IPS-20b (cell line): ENCODE results near the gene NTMT1.
"Not testable (repeated sequence)": the region's sequence is repeated elsewhere in the genome, so short reads cannot be mapped to it uniquely, and the experiment has no call there.

Experiments used
- H3K27ac ChIP-seq: one replicate; pipeline ENCODE4 v1.5.1; 2013; ENCODE audit warnings: low read length
- H3K27me3 ChIP-seq: 2 replicates; pipeline ENCODE4 v1.6.1; 2013; ENCODE audit warnings: mild to moderate bottlenecking, low read length, inconsistent platforms; ENCODE audit not compliant: insufficient read depth
- H3K36me3 ChIP-seq: 2 replicates; pipeline ENCODE4 v1.6.1; 2013; ENCODE audit warnings: low read depth, mild to moderate bottlenecking, inconsistent platforms, low read length, moderate library complexity; ENCODE audit not compliant: insufficient read depth
- H3K4me1 ChIP-seq: 2 replicates; pipeline ENCODE4 v1.6.1; 2013; ENCODE audit warnings: mild to moderate bottlenecking, control low read depth, inconsistent platforms, low read length, moderate library complexity; ENCODE audit not compliant: insufficient read depth
- H3K4me3 ChIP-seq: 2 replicates; pipeline ENCODE4 v1.5.1; 2013; ENCODE audit warnings: mild to moderate bottlenecking, low read length, inconsistent platforms
- H3K9ac ChIP-seq: 2 replicates; pipeline ENCODE4 v1.6.1; 2013; ENCODE audit warnings: low read depth, mild to moderate bottlenecking, inconsistent platforms, low read length, moderate library complexity
- H3K9me3 ChIP-seq: 2 replicates; pipeline ENCODE4 v1.6.1; 2013; ENCODE audit warnings: mild to moderate bottlenecking, low read depth, low read length, inconsistent platforms; ENCODE audit not compliant: insufficient read depth

NTMT1 gene

DNA sequence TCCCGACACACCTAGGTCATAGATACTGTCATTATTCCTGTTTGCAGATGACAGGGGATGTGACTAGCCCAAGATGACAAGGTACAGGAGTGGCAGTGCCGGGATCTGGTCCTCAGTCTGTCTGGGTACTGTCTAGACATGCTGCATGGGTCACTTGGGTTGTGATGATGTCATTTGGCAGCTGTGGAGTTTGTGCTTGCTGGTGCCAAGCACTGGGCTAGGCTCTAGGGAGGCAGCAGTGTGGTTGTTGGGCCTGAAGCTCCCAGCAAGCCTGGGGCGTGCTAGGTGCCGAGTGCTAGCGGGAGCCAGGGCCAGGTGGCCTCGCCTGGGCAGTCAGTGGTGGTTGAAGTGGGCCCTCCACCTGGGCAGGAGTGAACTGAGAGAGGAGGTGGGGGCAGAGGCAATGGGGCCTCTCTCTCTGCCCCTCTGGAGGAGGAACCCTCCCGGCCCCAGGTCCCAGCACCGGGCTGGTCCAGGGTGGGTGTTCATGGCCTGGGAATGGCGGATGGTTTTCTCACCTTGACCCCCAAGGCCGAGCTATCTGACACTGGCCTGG is 24.8 kb downstream of the NTMT1 start:
- no peak overlapping the region for H3K27ac ChIP-seq
- no peaks in the 10 kb centered on the region for H3K27me3 ChIP-seq
- no peaks in the 10 kb centered on the region for H3K36me3 ChIP-seq
- H3K9me3 ChIP-seq = no peaks in the 10 kb centered on the region
- no peak overlapping the region for H3K4me3 ChIP-seq
- H3K4me1 ChIP-seq = no peaks in the 10 kb centered on the region
- no peak overlapping the region; the same call in 1 of the 2 replicates for H3K9ac ChIP-seq

DNA sequence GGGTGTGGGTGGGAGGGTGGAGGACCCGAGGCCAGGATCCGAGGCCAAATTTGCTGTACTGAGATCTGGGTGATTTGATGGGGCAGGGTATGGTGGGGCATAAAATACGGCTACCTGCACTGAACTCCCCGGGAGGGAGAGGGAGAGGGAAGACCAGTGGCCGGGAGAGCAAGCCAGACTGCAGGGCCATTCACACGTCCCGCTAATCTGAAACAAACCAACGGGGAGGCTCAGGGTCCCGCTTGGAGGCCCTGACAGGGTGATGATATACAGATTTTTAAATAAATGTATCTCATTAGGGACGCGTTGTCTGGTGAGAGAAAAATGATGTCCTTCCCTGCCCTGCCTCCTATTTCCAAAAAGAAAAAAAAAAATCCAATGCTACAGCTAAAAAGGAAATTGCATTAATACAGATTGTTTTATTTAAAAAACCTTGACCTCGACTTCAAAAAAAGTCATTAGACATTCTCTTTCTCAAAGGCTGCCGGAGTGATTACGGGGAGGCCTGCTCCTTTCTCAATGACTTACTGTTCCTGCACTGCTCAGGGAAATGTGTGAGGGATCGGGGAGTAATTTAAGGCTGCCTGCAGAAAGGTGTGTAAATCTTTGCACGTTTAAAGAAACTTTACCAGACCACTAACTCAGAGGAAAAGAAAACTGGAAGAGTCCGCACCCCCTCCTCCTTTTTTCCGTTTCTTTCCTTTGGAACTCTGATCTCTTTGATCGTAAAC is 28.0 kb downstream of the NTMT1 start:
- no peak overlapping the region for H3K9ac ChIP-seq
- H3K27ac ChIP-seq = no peak overlapping the region
- H3K36me3 ChIP-seq = no peaks in the 10 kb centered on the region
- no peaks in the 10 kb centered on the region for H3K9me3 ChIP-seq
- H3K4me3 ChIP-seq = no peak overlapping the region
- no peaks in the 10 kb centered on the region for H3K4me1 ChIP-seq
- H3K27me3 ChIP-seq = no peaks in the 10 kb centered on the region

DNA sequence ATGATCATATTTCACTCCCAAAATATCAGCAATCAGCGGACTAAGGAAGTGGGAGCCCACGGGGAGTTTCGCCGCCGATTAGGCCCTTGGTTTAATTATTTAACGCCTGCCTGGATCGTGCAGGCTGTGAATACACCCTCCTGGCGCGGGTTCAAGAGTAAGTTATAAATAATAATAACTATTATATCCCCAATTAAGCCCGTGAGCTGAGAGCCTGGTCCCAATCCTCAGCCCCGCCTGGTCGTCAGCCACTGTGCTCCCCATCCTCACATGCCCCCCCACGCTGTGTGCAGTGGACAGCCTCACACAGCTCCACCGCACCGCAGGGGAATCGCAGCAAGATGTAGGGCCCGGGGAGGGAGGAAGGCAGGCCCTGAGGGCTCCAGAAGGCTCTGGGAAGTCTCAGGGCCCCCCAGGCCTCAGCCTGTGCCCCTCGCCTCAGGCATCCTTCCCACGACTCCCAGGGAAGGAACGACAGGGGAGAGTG is 28.6 kb downstream of the NTMT1 start:
- Histone ChIP-seq H3K9ac (no peak overlapping the region), H3K27me3 (no peaks in the 10 kb centered on the region), H3K27ac (no peak overlapping the region), H3K36me3 (no peaks in the 10 kb centered on the region), H3K4me3 (no peak overlapping the region), H3K9me3 (no peaks in the 10 kb centered on the region), H3K4me1 (no peaks in the 10 kb centered on the region)

DNA sequence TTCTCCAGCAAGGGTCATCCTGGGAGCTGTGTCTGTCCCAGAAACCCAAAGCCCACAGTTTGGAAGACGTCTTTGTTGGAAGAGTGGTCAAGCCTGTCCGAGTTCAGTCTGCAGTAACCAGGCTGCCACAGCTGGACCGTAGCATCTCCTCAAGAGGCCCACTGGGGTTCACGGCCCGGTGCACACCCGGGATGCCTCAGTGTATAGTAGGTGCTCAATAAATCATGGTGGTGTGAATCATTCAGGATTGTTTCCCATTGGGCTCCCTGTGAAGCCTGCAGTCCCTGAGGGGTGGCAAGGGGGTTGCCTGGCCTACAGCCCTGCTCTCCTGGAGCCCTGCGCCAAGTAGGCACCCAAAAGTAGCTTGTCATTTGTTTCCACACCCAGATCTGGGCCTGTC is 29.2 kb downstream of the NTMT1 start:
- H3K9ac ChIP-seq = no peak overlapping the region
- H3K4me1 ChIP-seq = no peaks in the 10 kb centered on the region
- no peaks in the 10 kb centered on the region for H3K27me3 ChIP-seq
- no peak overlapping the region for H3K4me3 ChIP-seq
- no peaks in the 10 kb centered on the region for H3K36me3 ChIP-seq
- H3K9me3 ChIP-seq = no peaks in the 10 kb centered on the region
- no peak overlapping the region for H3K27ac ChIP-seq

DNA sequence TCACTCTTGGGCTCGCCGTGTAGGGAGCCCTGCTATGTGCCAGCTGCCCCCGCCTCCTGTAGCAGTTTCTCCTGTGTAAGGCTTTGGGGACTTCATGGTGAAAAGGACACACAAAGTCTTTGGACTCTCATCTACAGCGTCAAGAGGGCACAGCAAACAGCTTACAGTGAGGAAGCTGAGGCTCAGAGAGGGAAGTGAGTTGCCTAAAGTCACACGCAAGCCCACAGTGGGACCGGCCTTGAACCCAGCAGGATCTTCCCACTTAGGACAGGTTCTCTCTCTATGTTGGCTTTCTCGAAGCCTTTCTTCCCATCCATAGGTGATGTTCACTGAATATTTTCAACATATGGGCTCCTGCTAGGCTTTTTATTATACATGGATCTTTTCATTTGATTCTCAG is 29.7 kb downstream of the NTMT1 start:
- Histone ChIP-seq H3K4me1 (no peaks in the 10 kb centered on the region), H3K4me3 (no peak overlapping the region), H3K9ac (no peak overlapping the region), H3K27me3 (no peaks in the 10 kb centered on the region), H3K9me3 (no peaks in the 10 kb centered on the region), H3K27ac (no peak overlapping the region), H3K36me3 (no peaks in the 10 kb centered on the region)

DNA sequence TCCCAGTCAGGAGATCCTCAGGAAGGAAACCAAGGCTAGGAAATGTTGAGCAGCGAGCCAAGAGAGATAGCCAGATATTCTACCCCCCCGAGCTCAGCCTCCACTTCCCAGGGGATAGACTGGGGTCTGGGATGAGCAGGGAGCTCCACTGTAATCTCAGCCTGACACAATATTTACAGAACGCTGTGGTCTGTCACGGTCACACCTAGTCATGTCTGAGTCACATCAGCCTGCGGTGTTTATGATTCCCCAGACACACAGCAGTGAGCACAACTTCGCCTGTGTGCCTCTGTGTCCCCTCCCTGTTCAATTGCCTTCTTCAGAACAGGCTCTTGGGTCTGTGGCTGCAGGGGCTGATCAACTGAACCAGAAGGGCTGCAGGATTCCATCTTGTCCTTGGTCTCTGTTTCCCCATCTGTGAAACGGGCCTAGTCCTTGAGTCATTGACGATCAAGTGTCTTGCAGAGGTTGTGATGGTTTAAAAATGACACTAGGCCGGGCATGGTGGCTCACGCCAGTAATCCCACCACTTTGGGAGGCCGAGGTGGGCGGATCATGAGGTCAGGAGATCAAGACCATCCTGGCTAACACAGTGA is 30.9 kb downstream of the NTMT1 start:
- Histone ChIP-seq H3K27me3 (no peaks in the 10 kb centered on the region), H3K36me3 (no peaks in the 10 kb centered on the region), H3K4me3 (no peak overlapping the region), H3K9me3 (no peaks in the 10 kb centered on the region), H3K27ac (no peak overlapping the region), H3K9ac (no peak overlapping the region), H3K4me1 (no peaks in the 10 kb centered on the region)

DNA sequence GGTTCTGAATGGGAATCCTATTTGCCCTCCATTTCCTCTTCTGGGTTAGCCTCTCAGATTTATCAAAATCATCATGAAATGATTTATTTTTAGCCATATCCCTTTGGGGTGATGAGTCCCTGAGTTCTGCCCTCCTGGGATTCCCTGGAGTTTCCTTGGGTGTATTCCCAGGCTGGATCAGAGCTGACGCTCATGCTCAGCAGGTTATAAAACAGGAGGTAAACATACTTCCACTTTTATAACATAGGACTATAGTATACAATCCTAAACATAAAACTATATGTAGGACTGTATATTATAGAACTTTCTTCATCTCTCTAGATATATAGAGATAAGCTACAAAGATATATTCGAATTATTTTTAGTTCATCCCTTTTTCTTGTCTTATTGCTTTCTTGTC is 35.1 kb downstream of the NTMT1 start:
- peaks cover 31% of the 10 kb centered on the region for H3K27me3 ChIP-seq
- H3K4me3 ChIP-seq = no peak overlapping the region

DNA sequence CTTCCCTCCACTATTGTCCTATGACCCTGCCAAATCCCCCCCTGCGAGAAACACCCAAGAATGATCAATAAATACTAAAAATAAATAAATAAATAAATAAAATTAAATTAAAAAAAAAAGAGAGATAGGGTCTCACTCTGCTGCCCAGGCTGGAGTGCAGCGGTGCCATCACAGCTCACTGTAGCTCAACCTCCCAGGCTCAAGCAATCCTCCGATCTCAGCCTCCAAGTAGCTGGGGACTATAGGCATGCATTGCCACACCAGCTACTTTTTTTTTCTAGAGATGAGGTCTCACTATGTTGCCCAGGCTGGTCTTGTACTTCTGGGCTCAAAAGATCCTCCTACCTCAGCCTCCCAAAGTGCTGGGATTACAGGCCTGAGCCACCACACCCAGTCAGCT is 36.3 kb downstream of the NTMT1 start:
- H3K4me1 ChIP-seq, H3K9me3 ChIP-seq, H3K9ac ChIP-seq, H3K36me3 ChIP-seq, H3K4me3 ChIP-seq, H3K27ac ChIP-seq: not testable (repeated sequence)
- peaks cover 42% of the 10 kb centered on the region for H3K27me3 ChIP-seq

More for the DNA sequence above, 35.1 kb downstream of the NTMT1 start:
- no peak overlapping the region for H3K27ac ChIP-seq
- no peak overlapping the region for H3K9ac ChIP-seq
- no peaks in the 10 kb centered on the region for H3K36me3 ChIP-seq
- no peaks in the 10 kb centered on the region for H3K9me3 ChIP-seq
- no peaks in the 10 kb centered on the region for H3K4me1 ChIP-seq

DNA sequence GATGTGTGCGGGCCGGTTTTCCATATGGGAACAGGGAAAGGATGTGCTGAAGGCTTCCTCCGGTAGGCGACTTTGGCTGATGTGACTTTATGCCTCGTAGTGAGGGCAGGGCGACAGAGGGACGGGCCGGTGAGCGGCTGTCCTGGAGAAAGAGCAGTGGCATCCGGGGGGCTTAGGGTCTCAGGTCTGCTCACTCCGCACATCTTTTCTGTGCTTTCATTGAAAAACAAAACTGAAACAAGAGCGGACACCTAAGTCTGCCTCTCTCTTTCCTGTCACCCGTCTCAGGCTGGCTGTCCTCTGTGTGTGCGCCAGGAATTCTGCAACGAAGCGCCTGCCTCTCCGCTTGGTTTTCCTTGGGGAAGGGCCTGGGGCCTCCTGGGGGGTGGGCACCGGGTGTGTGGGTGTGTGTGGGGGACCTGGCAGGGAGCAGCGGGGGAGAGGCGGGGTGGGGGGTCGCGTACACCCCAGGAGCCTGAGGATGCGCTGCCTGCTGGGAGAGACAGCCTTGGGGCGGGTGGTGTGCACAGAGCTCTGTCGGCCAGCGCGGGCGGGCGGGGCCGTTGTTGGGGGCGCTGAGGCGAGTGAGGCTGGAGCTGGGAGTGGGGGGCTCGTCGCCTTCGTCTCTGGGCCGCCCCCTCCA is 38.9 kb downstream of the NTMT1 start:
- Histone ChIP-seq H3K4me3 (peak overlapping the region; percentile 45), H3K27ac (no peak overlapping the region), H3K9me3 (no peaks in the 10 kb centered on the region)

DNA sequence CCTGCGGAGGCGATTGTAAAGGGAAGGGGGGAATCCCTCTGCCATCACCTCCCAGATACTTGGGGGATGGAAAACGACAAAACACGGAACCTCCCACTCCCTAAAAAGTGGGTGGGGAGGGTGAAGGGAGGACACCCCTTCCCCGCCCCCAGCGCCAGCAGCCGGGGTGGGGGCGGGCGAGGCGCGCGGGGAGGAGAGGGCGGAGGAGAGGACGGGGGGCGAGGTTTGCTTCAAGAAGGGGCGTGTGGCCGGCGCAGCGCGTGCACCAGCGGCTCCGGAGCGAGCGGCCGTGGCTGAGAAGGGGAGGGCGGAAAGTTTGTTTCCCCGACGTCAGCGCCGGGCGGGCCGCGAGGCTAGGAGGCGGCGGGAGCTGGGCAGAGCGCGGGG is 39.4 kb downstream of the NTMT1 start, which contains the start of gene PRRX2:
Gene PRRX2 (plus strand): TSS at position 259 of the 387 bp plus-strand sequence. CDS start 221 bp downstream, outside the sequence.
- H3K36me3 ChIP-seq = no peaks in the 10 kb centered on the region
- H3K27ac ChIP-seq = no peak within 1 kb of the TSS
- no peaks in the 10 kb centered on the region for H3K4me1 ChIP-seq
- no peak within 1 kb of the TSS for H3K9ac ChIP-seq
- H3K9me3 ChIP-seq = no peaks in the 10 kb centered on the region
- peak within 1 kb of the TSS; percentile 54 for H3K4me3 ChIP-seq
- H3K27me3 ChIP-seq = peaks cover 48% of the 10 kb centered on the region

More for the DNA sequence above, 38.9 kb downstream of the NTMT1 start:
- Histone ChIP-seq H3K27me3 (peaks cover 48% of the 10 kb centered on the region), H3K36me3 (no peaks in the 10 kb centered on the region), H3K9ac (no peak overlapping the region), H3K4me1 (no peaks in the 10 kb centered on the region)

DNA sequence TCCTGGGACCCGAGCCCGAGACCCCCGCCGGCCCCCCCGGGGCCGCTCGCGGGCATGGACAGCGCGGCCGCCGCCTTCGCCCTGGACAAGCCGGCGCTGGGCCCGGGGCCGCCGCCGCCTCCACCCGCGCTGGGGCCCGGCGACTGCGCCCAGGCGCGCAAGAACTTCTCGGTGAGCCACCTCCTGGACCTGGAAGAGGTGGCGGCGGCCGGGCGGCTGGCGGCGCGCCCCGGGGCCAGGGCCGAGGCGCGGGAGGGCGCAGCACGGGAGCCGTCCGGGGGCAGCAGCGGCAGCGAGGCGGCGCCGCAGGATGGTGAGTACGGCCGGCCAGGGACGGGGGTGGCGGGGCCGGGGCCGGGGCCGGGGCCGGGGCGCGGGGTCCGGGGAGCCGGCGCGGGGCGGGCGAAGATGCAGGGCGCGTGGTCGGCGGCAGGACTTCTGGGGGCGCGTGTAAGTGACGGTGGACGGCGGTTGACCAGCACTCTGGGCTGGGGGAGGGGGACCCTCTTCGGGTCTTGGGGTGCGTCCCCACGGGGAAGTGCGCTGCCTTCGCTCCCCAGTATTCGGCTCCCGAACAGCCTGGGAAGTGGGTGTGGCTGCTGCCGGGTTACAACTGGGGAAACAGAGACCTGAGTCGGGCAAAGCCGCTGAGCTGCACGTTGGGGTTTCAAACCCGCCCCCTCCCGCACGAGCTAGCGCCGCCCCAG is 40.0 kb downstream of the NTMT1 start:
- Histone ChIP-seq H3K9me3 (no peaks in the 10 kb centered on the region), H3K27ac (no peak overlapping the region), H3K27me3 (peaks cover 48% of the 10 kb centered on the region), H3K4me3 (peak overlapping the region; percentile 54), H3K36me3 (no peaks in the 10 kb centered on the region), H3K4me1 (no peaks in the 10 kb centered on the region), H3K9ac (no peak overlapping the region)
